Ishikawa (cell line): Measurements from ENCODE around the gene KLHDC10.

Experiments
- CEBPB ChIP-seq: IDR thresholded peaks from 2 replicates; pipeline ENCODE4 v1.6.1; 2012
- CREB1 ChIP-seq: IDR thresholded peaks from 2 replicates; pipeline ENCODE4 v1.6.1; 2012; ENCODE audit warnings: low read depth
- EGR1 ChIP-seq: IDR thresholded peaks from 2 replicates; pipeline ENCODE4 v1.6.1; 2012
- EP300 ChIP-seq: IDR thresholded peaks from 2 replicates; pipeline ENCODE4 v1.6.1; 2012; ENCODE audit warnings: borderline replicate concordance
- FOXM1 ChIP-seq: IDR thresholded peaks from 2 replicates; pipeline ENCODE4 v1.6.1; 2012; ENCODE audit warnings: low read depth, borderline replicate concordance
- MAX ChIP-seq: IDR thresholded peaks from 2 replicates; pipeline ENCODE4 v1.6.1; 2012
- NFIC ChIP-seq: IDR thresholded peaks from 2 replicates; pipeline ENCODE4 v1.6.1; 2012
- RAD21 ChIP-seq: IDR thresholded peaks from 2 replicates; pipeline ENCODE4 v1.6.1; 2012; ENCODE audit warnings: low read depth
- REST ChIP-seq: IDR thresholded peaks from 2 replicates; pipeline ENCODE4 v1.6.1; 2012; ENCODE audit warnings: low read depth, mild to moderate bottlenecking
- TAF1 ChIP-seq: IDR thresholded peaks from 2 replicates; pipeline ENCODE4 v1.6.1; 2012; ENCODE audit warnings: low read depth, mild to moderate bottlenecking
- TCF12 ChIP-seq: IDR thresholded peaks from 2 replicates; pipeline ENCODE4 v1.6.1; 2012; ENCODE audit warnings: low read depth
- TEAD4 ChIP-seq: IDR thresholded peaks from 2 replicates; pipeline ENCODE4 v1.6.1; 2012
- USF1 ChIP-seq: IDR thresholded peaks from 2 replicates; pipeline ENCODE4 v1.6.1; 2012
- YY1 ChIP-seq: IDR thresholded peaks from 2 replicates; pipeline ENCODE4 v1.6.1; 2012; ENCODE audit warnings: low read depth
- ZBTB7A ChIP-seq: IDR thresholded peaks from 2 replicates; pipeline ENCODE4 v1.6.1; 2012; ENCODE audit warnings: low read depth

KLHDC10 gene

GRCh38 chr7:130114776-130115175 is 44.4 kb downstream of the KLHDC10 start:
- TF ChIP-seq RAD21 = no peak
- no peak for TF ChIP-seq CREB1
- TF ChIP-seq FOXM1 = no peak
- no peak for TF ChIP-seq TEAD4
- no peak for TF ChIP-seq YY1
- TF ChIP-seq CEBPB = no peak
- TF ChIP-seq REST = no peak
- TF ChIP-seq USF1 = no peak
- no peak for TF ChIP-seq ZBTB7A
- TF ChIP-seq MAX = no peak
- TF ChIP-seq TCF12 = no peak
- TF ChIP-seq NFIC = no peak
- no peak for TF ChIP-seq EGR1
- no peak for TF ChIP-seq EP300
- TF ChIP-seq TAF1 = no peak

GRCh38 chr7:130118294-130118693 is 48.0 kb downstream of the KLHDC10 start:
- no peak for TF ChIP-seq YY1
- TF ChIP-seq TCF12 = no peak
- TF ChIP-seq EP300 = no peak
- TF ChIP-seq USF1 = no peak
- TF ChIP-seq CREB1 = no peak
- no peak for TF ChIP-seq REST
- no peak for TF ChIP-seq NFIC
- TF ChIP-seq EGR1 = no peak
- TF ChIP-seq FOXM1 = no peak
- TF ChIP-seq TEAD4 = no peak

- no peak for TF ChIP-seq FOXM1
- TF ChIP-seq ZBTB7A = no peak
- no peak for TF ChIP-seq YY1
- TF ChIP-seq EP300 = no peak
- no peak for TF ChIP-seq CREB1
- no peak for TF ChIP-seq RAD21
- no peak for TF ChIP-seq TAF1
- TF ChIP-seq NFIC = no peak
- no peak for TF ChIP-seq CEBPB
- no peak for TF ChIP-seq USF1
- no peak for TF ChIP-seq TEAD4
- no peak for TF ChIP-seq TCF12
Observed at GRCh38 chr7:130118801-130119200, 48.5 kb downstream of the KLHDC10 start.

GRCh38 chr7:130123501-130123900 is 53.2 kb downstream of the KLHDC10 start:
- TF ChIP-seq USF1 = no peak
- TF ChIP-seq CREB1 = no peak
- no peak for TF ChIP-seq TEAD4
- TF ChIP-seq TAF1 = no peak
- TF ChIP-seq EP300 = no peak
- no peak for TF ChIP-seq TCF12
- no peak for TF ChIP-seq YY1
- no peak for TF ChIP-seq CEBPB
- TF ChIP-seq REST = no peak
- TF ChIP-seq NFIC = no peak
- TF ChIP-seq RAD21 = no peak
- no peak for TF ChIP-seq EGR1
- no peak for TF ChIP-seq MAX
- TF ChIP-seq ZBTB7A = no peak
- TF ChIP-seq FOXM1 = no peak
